Colonic mucosa (tissue), 4 donors: ENCODE data around the gene MCF2L. TPM values are rescaled to one million over a fixed set of nuclear protein-coding genes. Genes with fewer than 3 reads are reported as not detected.

Source experiments
- DNase-seq: peaks from one replicate; pipeline ENCODE4 v3.0.0-alpha.2; 2020
- H3K27ac ChIP-seq: fragments of 200-600 bp; one replicate; pipeline ENCODE4 v1.8.0; 2021
- H3K27me3 ChIP-seq: fragments of 200-600 bp; one replicate; pipeline ENCODE4 v1.8.0; 2021
- H3K36me3 ChIP-seq: fragments of 200-600 bp; one replicate; pipeline ENCODE4 v1.8.0; 2021
- H3K4me1 ChIP-seq: fragments of 200-600 bp; one replicate; pipeline ENCODE4 v1.8.0; 2021; ENCODE audit warnings: mild to moderate bottlenecking
- H3K4me3 ChIP-seq: fragments of 200-600 bp; one replicate; pipeline ENCODE4 v1.8.0; 2021
- H3K9ac ChIP-seq, 2 donors: one replicate each; pipeline ENCODE4 v1.7.0; 2013; ENCODE audit warnings: control low read depth in 2 of 2, low read depth in 2 of 2, low read length in 2 of 2
- H3K9me3 ChIP-seq: fragments of 200-600 bp; one replicate; pipeline ENCODE4 v1.8.0; 2021
- intact Hi-C: fragments of 100-400 bp; cut with DNase I; formaldehyde crosslinking; loops from one replicate; pipeline ENCODE4 v1.14.1; 2022
- total RNA-seq, 2 donors: library from RNA; stranded (reverse); fragmentation: NEBNext Ultra II Directional in 1 of 2; extraction: Animal tissue kit (Norgen Biotek cat#: 25700) in 1 of 2; gene quantifications; one replicate each; pipeline ENCODE4 v1.2.1, GENCODE V29; 2021
- TF ChIP-seq, protein P1 (sequence below): fragments of 200-600 bp; IDR thresholded peaks from one replicate; pipeline ENCODE4 v1.8.0; 2022; ENCODE audit warnings: antibody characterized with exemption, mild to moderate bottlenecking
- donor health status: healthy.
- donor health status: DM: no; HTN: no; CAD: no.
- donor health status: DM: no; HTN: no; CAD: no.

The MCF2L gene
- total RNA-seq, 2 donors from 2014 or later: 45.0 to 88.3 TPM

GRCh38 chr13:112972258-112972657 is 3.2 kb downstream of the MCF2L start:
- no peaks in the 10 kb centered on the region for H3K36me3 ChIP-seq
- no peak overlapping the region for H3K4me3 ChIP-seq
- intact Hi-C loops: no loop called here
- no peak for DNase-seq
- H3K9me3 ChIP-seq: no peaks in the 10 kb centered on the region
- H3K4me1 ChIP-seq: no peaks in the 10 kb centered on the region
- H3K9ac ChIP-seq: no peak overlapping the region
- peaks cover 7% of the 10 kb centered on the region for H3K27me3 ChIP-seq
- no peak overlapping the region for H3K27ac ChIP-seq
- TF ChIP-seq, protein P1, sequence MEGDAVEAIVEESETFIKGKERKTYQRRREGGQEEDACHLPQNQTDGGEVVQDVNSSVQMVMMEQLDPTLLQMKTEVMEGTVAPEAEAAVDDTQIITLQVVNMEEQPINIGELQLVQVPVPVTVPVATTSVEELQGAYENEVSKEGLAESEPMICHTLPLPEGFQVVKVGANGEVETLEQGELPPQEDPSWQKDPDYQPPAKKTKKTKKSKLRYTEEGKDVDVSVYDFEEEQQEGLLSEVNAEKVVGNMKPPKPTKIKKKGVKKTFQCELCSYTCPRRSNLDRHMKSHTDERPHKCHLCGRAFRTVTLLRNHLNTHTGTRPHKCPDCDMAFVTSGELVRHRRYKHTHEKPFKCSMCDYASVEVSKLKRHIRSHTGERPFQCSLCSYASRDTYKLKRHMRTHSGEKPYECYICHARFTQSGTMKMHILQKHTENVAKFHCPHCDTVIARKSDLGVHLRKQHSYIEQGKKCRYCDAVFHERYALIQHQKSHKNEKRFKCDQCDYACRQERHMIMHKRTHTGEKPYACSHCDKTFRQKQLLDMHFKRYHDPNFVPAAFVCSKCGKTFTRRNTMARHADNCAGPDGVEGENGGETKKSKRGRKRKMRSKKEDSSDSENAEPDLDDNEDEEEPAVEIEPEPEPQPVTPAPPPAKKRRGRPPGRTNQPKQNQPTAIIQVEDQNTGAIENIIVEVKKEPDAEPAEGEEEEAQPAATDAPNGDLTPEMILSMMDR: no peak

DNA sequence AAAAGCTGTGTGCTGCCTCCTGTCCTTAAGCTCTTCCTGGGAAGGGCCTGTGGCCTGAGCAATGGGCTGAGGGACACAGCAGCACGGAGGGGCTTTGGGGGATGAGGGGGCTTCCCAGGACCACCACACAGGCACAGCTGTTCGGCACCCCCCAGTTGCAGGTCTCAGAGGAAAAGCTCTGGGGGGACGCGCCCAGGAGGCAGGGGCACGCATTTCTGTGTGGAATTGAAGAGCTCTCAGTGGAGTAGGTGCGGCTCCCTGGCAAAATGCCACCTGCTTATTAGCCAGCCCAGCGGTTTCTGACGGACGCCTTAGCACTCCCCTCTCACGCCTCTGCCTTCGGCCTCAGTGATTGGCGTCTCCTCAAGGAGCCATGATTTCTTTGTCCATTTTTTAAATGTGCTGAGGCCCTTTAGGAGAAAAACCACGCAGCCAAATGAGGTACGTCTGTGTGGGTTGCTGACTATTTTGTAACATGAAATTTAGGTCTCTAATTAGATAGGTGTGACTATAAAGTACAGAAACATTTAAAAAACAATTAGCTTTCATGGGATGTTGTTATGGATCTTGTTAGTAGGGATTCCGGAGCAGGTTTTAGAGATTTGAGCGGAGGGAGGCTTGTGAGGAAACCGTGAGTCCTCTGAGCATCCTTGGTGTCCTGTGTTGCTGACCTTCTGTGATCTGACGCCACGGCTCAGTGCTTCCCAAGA is 4.0 kb downstream of the MCF2L start:
- TF ChIP-seq, protein P1: no peak
- H3K27me3 ChIP-seq: peaks cover 7% of the 10 kb centered on the region
- no peak for DNase-seq
- intact Hi-C loops: no loop called here
- H3K9ac ChIP-seq: no peak overlapping the region
- no peak overlapping the region for H3K27ac ChIP-seq
- no peaks in the 10 kb centered on the region for H3K4me1 ChIP-seq
- H3K9me3 ChIP-seq: no peaks in the 10 kb centered on the region
- no peak overlapping the region for H3K4me3 ChIP-seq
- H3K36me3 ChIP-seq: no peaks in the 10 kb centered on the region

- Histone ChIP-seq H3K27ac (no peak overlapping the region), H3K9ac (no peak overlapping the region), H3K9me3 (no peaks in the 10 kb centered on the region), H3K4me3 (no peak overlapping the region), H3K27me3 (peaks cover 4% of the 10 kb centered on the region), H3K36me3 (no peaks in the 10 kb centered on the region), H3K4me1 (no peaks in the 10 kb centered on the region)
- DNase-seq: no peak
- TF ChIP-seq, protein P1: no peak
- intact Hi-C loops: no loop called here
Observed at GRCh38 chr13:112973577-112973951, 4.5 kb downstream of the MCF2L start.

GRCh38 chr13:112974125-112974524 is 5.1 kb downstream of the MCF2L start:
- Histone ChIP-seq H3K36me3 (no peaks in the 10 kb centered on the region), H3K4me3 (no peak overlapping the region), H3K27ac (no peak overlapping the region), H3K9me3 (no peaks in the 10 kb centered on the region), H3K27me3 (no peaks in the 10 kb centered on the region), H3K4me1 (no peaks in the 10 kb centered on the region), H3K9ac (no peak overlapping the region)
- TF ChIP-seq, protein P1: no peak
- intact Hi-C loops: no loop called here
- no peak for DNase-seq

GRCh38 chr13:112974671-112975070 is 5.7 kb downstream of the MCF2L start:
- H3K9ac ChIP-seq: no peak overlapping the region
- TF ChIP-seq, protein P1: no peak
- H3K27me3 ChIP-seq: no peaks in the 10 kb centered on the region
- H3K9me3 ChIP-seq: no peaks in the 10 kb centered on the region
- no peak for DNase-seq
- no peak overlapping the region for H3K4me3 ChIP-seq
- no peaks in the 10 kb centered on the region for H3K36me3 ChIP-seq
- H3K27ac ChIP-seq: no peak overlapping the region
- H3K4me1 ChIP-seq: no peaks in the 10 kb centered on the region
- intact Hi-C loops: no loop called here
